Ovary (tissue), 9 donors: ENCODE measurements around the gene RABGEF1. TPM values are rescaled to one million over a fixed set of nuclear protein-coding genes. Genes with fewer than 3 reads are reported as not detected.
"Not testable (repeated sequence)": the region's sequence is repeated elsewhere in the genome, so short reads cannot be mapped to it uniquely, and the experiment has no call there.

Source experiments
- DNase-seq, 5 donors: peaks; one replicate each; pipeline ENCODE4 v3.0.0-alpha.2; 2019 to 2020
- H3K27ac ChIP-seq, 2 donors: fragments of 200-600 bp; one replicate each; pipeline versions ENCODE4 v1.5.1 to v1.8.0; 2019 to 2022
- H3K27me3 ChIP-seq: fragments of 200-600 bp; one replicate; pipeline ENCODE4 v1.8.0; 2022
- H3K36me3 ChIP-seq: fragments of 200-600 bp; sonication (generic); one replicate; pipeline ENCODE4 v1.5.1; 2019
- H3K4me1 ChIP-seq: one replicate; pipeline ENCODE4 v1.8.1; 2013; ENCODE audit warnings: mild to moderate bottlenecking, moderate library complexity; ENCODE audit not compliant: insufficient read depth
- H3K4me3 ChIP-seq: fragments of 200-600 bp; sonication (generic); one replicate; pipeline ENCODE4 v1.5.1; 2017
- H3K9me3 ChIP-seq, 2 donors: fragments of 200-600 bp in 1 of 2; sonication (generic) in 1 of 2; one replicate each; pipeline versions ENCODE4 v1.5.1 to v1.8.1; 2013 to 2019; ENCODE audit warnings: mild to moderate bottlenecking in 1 of 2, moderate library complexity in 1 of 2
- EP300 ChIP-seq: sonication (generic); formaldehyde crosslinking; IDR thresholded peaks from one replicate; pipeline ENCODE4 v1.6.1; 2017; ENCODE audit warnings: antibody characterized with exemption
- POLR2A ChIP-seq: fragments of 450-650 bp; IDR thresholded peaks from one replicate; pipeline ENCODE4 v1.6.1; 2017; ENCODE audit warnings: antibody characterized with exemption, mild to moderate bottlenecking, moderate library complexity
- WGBS, 3 donors: extraction: QIAGEN DNeasy Blood & Tissue Kit in 1 of 3; methylation state at CpG; one replicate each; pipeline versions ENCODE4 v1.1.5 to v1.1.7; 2013 to 2017; 5-methylcytosine and 5-hydroxymethylcytosine counted together
- intact Hi-C, 4 donors: fragments of 100-400 bp; cut with DNase I; formaldehyde crosslinking; loops; one replicate each; pipeline versions ENCODE4 v1.11.0 to v1.15.1; 2022 to 2023
- polyA plus RNA-seq, 2 donors: library from polyadenylated mRNA; stranded (reverse); fragments of 200-250 nt in 1 of 2; fragments of 350-450 nt in 1 of 2; fragmentation: Illumina TruSeq in 1 of 2; extraction: RNeasy Lipid Tissue Mini Kit (QIAGEN cat#74804) in 1 of 2; gene quantifications; one replicate each; pipeline ENCODE4 v1.2.3, GENCODE V29; 2013 to 2014
- total RNA-seq, 7 donors: library from RNA; depleted of rRNA in 2 of 7; stranded (reverse); fragments of >200 nt in 2 of 7; fragmentation: NEBNext Ultra II Directional in 3 of 7; extraction: Animal tissue kit (Norgen Biotek cat#: 25700) in 3 of 7; gene quantifications; one replicate each; pipeline versions ENCODE4 v1.1.0 to v1.2.4, GENCODE V29; 2016 to 2023
- TF ChIP-seq, protein P1 (sequence below), 3 donors: fragments of 450-650 bp in 2 of 3; fragments of 200-600 bp in 1 of 3; IDR thresholded peaks; one replicate each; pipeline versions ENCODE4 v1.5.1 to v1.8.0; 2016 to 2022; ENCODE audit warnings: antibody characterized with exemption in 3 of 3, mild to moderate bottlenecking in 1 of 3
- donor health status: DM: no; HTN: no; CAD: no; lungs with moderate emphysema.
- donor health status: DM: no; HTN: no; CAD: no.
- donor health status: Bipolar disorder and iron deficiency.
- donor health status: DM: yes; HTN: yes; CAD: no.
- donor health status: DM: no; HTN: no; CAD: no.
- donor health status: DM: yes; HTN: yes; CAD: no.

RABGEF1 gene
- total and polyA plus RNA-seq, 9 donors = 13.1 to 29.9 (median 25.4) TPM

DNA sequence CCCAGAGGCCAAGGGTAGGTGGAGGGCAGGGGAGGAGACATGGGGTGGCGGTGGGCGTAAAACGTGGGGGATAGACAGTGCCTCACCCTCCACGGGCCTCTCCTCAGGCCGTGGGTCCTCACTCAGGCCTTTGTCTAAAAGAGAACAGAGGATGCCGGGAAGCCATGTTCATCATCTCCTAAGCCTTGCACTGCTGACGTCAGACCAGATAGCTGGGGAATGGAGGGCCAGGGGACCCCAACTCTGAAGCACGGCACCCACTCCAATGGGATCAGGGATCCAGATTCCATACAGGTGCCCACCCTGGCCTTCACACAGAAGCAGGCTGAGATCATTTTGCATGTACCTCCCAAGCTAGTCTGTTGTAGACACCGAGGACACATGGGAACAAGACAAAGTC is 97.1 kb downstream of the RABGEF1 start:
- TF ChIP-seq EP300 (no peak), POLR2A (no peak)
- TF ChIP-seq, protein P1, sequence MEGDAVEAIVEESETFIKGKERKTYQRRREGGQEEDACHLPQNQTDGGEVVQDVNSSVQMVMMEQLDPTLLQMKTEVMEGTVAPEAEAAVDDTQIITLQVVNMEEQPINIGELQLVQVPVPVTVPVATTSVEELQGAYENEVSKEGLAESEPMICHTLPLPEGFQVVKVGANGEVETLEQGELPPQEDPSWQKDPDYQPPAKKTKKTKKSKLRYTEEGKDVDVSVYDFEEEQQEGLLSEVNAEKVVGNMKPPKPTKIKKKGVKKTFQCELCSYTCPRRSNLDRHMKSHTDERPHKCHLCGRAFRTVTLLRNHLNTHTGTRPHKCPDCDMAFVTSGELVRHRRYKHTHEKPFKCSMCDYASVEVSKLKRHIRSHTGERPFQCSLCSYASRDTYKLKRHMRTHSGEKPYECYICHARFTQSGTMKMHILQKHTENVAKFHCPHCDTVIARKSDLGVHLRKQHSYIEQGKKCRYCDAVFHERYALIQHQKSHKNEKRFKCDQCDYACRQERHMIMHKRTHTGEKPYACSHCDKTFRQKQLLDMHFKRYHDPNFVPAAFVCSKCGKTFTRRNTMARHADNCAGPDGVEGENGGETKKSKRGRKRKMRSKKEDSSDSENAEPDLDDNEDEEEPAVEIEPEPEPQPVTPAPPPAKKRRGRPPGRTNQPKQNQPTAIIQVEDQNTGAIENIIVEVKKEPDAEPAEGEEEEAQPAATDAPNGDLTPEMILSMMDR (IDR thresholded peaks at IDR 0.05) = no peak
- 87 to 92% (median 87%) methylated on average over 9 of the region's 9 CpGs for WGBS, 3 donors
- no peak for DNase-seq
- intact Hi-C loops = no loop called here
- H3K27me3 ChIP-seq = no peaks in the 10 kb centered on the region
- no peak overlapping the region for H3K4me3 ChIP-seq
- H3K4me1 ChIP-seq = no peaks in the 10 kb centered on the region
- no peaks in the 10 kb centered on the region for H3K36me3 ChIP-seq
- H3K9me3 ChIP-seq = no peaks in the 10 kb centered on the region
- no peak overlapping the region for H3K27ac ChIP-seq

DNA sequence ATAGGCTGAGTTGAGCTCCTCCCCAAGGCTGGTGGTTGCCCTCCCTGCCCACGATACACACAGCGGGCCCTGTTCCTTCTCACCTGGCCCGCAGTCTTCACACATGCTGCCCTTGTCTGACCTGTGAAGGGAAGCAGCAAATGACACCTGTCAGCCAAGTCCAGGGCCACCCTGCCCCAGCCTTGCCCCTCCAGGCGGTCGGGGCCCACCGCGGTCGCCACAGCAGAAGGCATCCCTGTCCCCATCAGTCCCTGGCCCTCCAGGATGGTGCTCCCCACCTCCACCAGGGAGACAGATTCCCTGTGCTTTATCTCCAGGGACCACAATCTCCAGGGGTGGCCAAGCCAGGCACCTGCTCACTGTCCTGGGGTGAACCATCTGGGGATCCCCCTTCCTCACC is 99.3 kb downstream of the RABGEF1 start:
- Histone ChIP-seq H3K36me3 (no peaks in the 10 kb centered on the region), H3K4me1 (no peaks in the 10 kb centered on the region), H3K9me3 (no peaks in the 10 kb centered on the region), H3K27ac (no peak overlapping the region), H3K4me3 (no peak overlapping the region), H3K27me3 (no peaks in the 10 kb centered on the region)
- 74 to 83% (median 80%) methylated on average over 8 of the region's 8 CpGs for whole genome bisulfite sequencing, 3 donors
- no peak for DNase-seq
- intact Hi-C loops = no loop called here
- TF ChIP-seq, protein P1 (IDR thresholded peaks at IDR 0.05) = no peak
- TF ChIP-seq EP300 (no peak), POLR2A (no peak)

DNA sequence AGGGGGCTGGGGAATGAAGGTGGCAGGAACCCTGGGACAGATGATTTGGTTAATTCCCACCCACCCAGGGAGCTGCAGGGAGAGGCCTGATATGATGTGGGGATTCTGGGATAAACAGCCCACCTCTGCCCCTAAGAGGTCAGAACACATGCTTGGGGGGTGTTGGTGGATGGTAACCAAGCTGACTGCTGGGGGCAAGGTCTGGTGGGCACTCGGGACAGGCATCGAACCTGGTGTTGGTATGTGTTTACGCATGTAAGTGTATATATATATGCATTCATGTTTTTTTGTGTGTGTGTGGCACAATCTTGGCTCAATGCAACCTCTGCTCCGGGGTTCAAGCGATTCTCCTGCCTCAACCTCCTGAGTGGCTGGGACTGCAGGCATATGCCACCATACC is 99.8 kb downstream of the RABGEF1 start:
- no peak for TF ChIP-seq EP300
- TF ChIP-seq POLR2A = no peak
- TF ChIP-seq, protein P1 (IDR thresholded peaks at IDR 0.05) = no peak

DNA sequence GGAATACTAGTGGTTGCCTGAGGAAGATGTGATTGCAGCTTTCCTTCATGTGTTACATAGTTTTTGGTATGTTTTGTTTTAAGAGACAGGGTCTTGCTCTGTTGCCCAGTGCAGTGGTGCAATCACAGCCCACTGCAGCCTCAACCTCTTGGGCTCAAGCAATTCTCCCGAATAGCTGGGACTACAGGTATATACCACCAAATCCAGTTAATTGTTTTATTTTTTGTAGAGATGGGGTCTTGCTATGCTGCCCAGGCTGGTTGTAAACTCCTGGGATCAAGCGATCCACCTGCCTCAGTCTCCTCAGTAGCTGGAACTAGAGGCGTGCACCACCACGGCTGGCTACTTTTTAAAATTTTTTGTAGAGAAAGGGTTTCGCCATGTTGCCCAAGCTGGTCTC is 101.4 kb downstream of the RABGEF1 start:
- peaks cover 3% of the 10 kb centered on the region for H3K4me1 ChIP-seq
- WGBS, 3 donors = 90 to 93% (median 91%) methylated on average over 5 of the region's 5 CpGs
- TF ChIP-seq, protein P1 (IDR thresholded peaks at IDR 0.05) = no peak
- TF ChIP-seq EP300 = no peak
- DNase-seq = no peak
- intact Hi-C loops = no loop called here
- no peaks in the 10 kb centered on the region for H3K9me3 ChIP-seq
- no peak overlapping the region for H3K27ac ChIP-seq
- H3K4me3 ChIP-seq = no peak overlapping the region
- no peaks in the 10 kb centered on the region for H3K27me3 ChIP-seq
- no peaks in the 10 kb centered on the region for H3K36me3 ChIP-seq

More for the DNA sequence above, 99.8 kb downstream of the RABGEF1 start:
- H3K27me3 ChIP-seq = no peaks in the 10 kb centered on the region
- no peak for DNase-seq
- intact Hi-C loops = no loop called here
- H3K4me1 ChIP-seq = no peaks in the 10 kb centered on the region
- no peak overlapping the region for H3K27ac ChIP-seq
- H3K36me3 ChIP-seq = no peaks in the 10 kb centered on the region
- no peaks in the 10 kb centered on the region for H3K9me3 ChIP-seq
- 85 to 93% (median 91%) methylated on average over 5 of the region's 5 CpGs for WGBS, 3 donors
- H3K4me3 ChIP-seq = no peak overlapping the region

DNA sequence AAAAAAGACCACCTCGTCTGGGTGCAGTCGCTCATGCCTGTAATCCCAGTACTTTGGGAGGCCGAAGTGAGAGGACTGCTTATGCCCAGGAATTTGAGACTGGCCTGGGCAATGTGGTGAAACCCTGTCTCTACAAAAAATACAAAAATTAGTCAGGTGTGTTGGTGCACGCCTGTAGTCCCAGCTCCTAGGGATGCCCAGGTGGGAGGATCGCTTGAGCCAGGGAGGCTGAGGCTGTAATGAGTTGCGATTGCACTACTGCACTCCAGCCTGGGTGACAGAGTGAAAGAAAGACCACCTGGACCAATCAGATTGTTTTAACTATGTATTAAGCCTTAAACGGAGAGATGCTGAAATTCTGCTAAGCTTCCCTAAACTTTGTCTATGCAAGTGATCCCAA is 103.0 kb downstream of the RABGEF1 start:
- H3K27ac ChIP-seq, H3K27me3 ChIP-seq, intact Hi-C loops, H3K4me1 ChIP-seq, H3K4me3 ChIP-seq, H3K36me3 ChIP-seq, H3K9me3 ChIP-seq: not testable (repeated sequence)
- WGBS, 3 donors = 65% methylated on average over 7 of the region's 7 CpGs
- peak in 1 of 5 donors; percentile 16 for DNase-seq
